ENCODE measurements around the gene CUL2. TPM values are rescaled to one million over a fixed set of nuclear protein-coding genes. Genes with fewer than 3 reads are reported as not detected.
"Not testable (repeated sequence)": the region's sequence is repeated elsewhere in the genome, so short reads cannot be mapped to it uniquely, and the experiment has no call there.

CUL2 gene
- total and polyA plus RNA-seq, 7 donors: 26.2 to 65.6 (median 47.0) TPM

GRCh38 chr10:35091994-35092790 lies 2.1 kb upstream of the CUL2 start:
- no peaks in the 10 kb centered on the region for H3K9me3 ChIP-seq
- intact Hi-C loops (cut with DNase I): no loop called here
- no peak overlapping the region for H3K27ac ChIP-seq
- peaks cover 23% of the 10 kb centered on the region for H3K4me1 ChIP-seq
- TF ChIP-seq CTCF (IDR thresholded peaks at IDR 0.05): no peak
- no peaks in the 10 kb centered on the region for H3K36me3 ChIP-seq (ENCODE audit: insufficient read depth in 1 of 2, low read depth in 1 of 2)
- DNase-seq (no peak), ATAC-seq (no peak)
- H3K27me3 ChIP-seq (ENCODE audit: insufficient read depth in 3 of 3, low read length in 2 of 3): no peaks in the 10 kb centered on the region
- WGBS, 3 donors: 88 to 97% (median 96%) methylated on average over 11 of the region's 11 CpGs
- H3K4me3 ChIP-seq: no peak overlapping the region

DNA sequence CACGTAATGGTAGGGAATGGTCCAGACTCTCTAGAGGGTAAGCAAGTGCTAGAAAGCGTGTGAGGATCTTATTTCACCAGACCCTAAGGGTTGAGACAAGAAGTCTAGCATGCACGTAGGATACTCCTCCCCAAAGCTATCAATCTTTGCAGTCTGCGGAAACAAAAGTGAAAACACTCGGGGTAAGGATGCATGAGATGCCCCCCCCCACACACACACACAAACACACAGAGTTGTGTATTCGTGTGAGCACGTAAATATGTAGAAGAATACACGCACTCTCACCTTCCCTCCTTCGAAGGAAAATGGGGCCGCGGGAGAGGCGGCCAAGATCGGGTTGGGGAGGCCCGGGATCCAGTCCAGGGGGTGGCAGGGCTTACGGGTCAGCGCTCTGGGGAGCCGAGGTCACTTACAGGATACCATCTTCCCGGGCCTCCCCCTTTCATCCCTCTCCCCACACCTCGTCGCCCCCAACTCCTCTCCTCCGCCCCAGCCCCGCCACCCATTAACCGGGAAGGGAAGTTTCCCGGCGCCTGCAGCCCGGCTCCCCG lies 455 bp downstream of the CUL2 start:
- peak; percentile 17 to 37 (median 26) for ATAC-seq
- peak in 1 of 2 donors; percentile 13 for DNase-seq
- H3K27me3 ChIP-seq (ENCODE audit: insufficient read depth in 3 of 3, low read length in 2 of 3): no peaks in the 10 kb centered on the region
- 0 to 1% (median 1%) methylated on average over 20 to 27 of the region's 27 CpGs for WGBS, 3 donors
- H3K9me3 ChIP-seq: no peaks in the 10 kb centered on the region
- peak overlapping the region; percentile 96 for H3K27ac ChIP-seq
- no peaks in the 10 kb centered on the region for H3K36me3 ChIP-seq (ENCODE audit: insufficient read depth in 1 of 2, low read depth in 1 of 2)
- no peak for TF ChIP-seq CTCF (IDR thresholded peaks at IDR 0.05)
- peak overlapping the region; percentile 88 for H3K4me3 ChIP-seq
- H3K4me1 ChIP-seq: peaks cover 26% of the 10 kb centered on the region
- intact Hi-C loops (cut with DNase I): no loop called here

DNA sequence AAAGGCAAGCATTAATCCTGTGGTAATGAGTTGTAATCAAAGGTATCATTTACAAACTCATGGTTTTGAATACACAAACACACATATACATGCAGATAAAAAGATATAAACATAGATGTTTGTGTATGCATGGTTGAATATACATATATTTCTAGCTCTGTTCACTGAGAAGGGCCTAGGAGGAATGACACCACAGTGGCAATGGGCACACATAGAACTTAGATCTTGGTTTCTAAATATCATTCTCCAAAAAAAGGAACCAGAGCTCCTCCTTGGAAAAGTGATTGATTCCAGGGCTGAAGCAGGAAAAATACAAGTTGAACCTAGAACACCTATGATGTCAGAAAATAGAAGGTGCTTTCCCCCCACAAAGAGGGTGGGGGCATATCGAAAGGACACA lies 6.9 kb downstream of the CUL2 start:
- no peak for DNase-seq
- no peak overlapping the region for H3K4me3 ChIP-seq
- intact Hi-C loops (cut with DNase I): no loop called here
- no peak for TF ChIP-seq CTCF (IDR thresholded peaks at IDR 0.05)
- WGBS, 3 donors: 97 to 100% (median 100%) methylated on average over 1 of the region's 1 CpG
- no peak for ATAC-seq
- H3K9me3 ChIP-seq: peaks cover 4% of the 10 kb centered on the region
- H3K4me1 ChIP-seq: peaks cover 10% of the 10 kb centered on the region
- H3K36me3 ChIP-seq (ENCODE audit: insufficient read depth in 1 of 2, low read depth in 1 of 2): no peaks in the 10 kb centered on the region
- H3K27me3 ChIP-seq (ENCODE audit: insufficient read depth in 3 of 3, low read length in 2 of 3): no peaks in the 10 kb centered on the region
- no peak overlapping the region for H3K27ac ChIP-seq

- intact Hi-C loops (cut with DNase I); H3K27me3 ChIP-seq (ENCODE audit: insufficient read depth in 3 of 3, low read length in 2 of 3); H3K27ac ChIP-seq; H3K9me3 ChIP-seq; H3K4me1 ChIP-seq; H3K36me3 ChIP-seq (ENCODE audit: insufficient read depth in 1 of 2, low read depth in 1 of 2); H3K4me3 ChIP-seq; DNase-seq; ATAC-seq: not testable (repeated sequence)
- 100% methylated on average over 1 of the region's 1 CpG for WGBS, 3 donors
These were observed 9.9 kb downstream of the CUL2 start for GRCh38 chr10:35080261-35080660.

DNA sequence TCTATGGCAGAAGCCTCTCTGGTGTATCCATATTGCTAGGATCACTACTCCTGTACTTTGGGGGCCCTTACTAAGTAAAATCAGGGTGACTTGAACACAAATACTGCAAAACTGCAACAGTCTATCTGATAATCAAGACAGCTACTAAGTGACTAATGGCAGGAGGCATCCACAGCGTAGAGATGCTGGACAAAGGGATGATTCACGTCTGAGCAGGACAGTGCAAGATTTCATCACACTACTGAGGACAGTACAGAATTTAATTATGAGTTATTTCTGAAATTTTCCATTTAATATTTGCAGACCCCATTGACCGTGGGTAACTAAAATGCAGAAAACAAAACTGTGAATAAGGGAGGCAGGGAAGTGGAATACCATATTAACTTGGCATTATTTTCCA lies 10.4 kb downstream of the CUL2 start:
- H3K27me3 ChIP-seq (ENCODE audit: insufficient read depth in 3 of 3, low read length in 2 of 3): no peaks in the 10 kb centered on the region
- intact Hi-C loops (cut with DNase I): no loop called here
- H3K4me1 ChIP-seq: no peaks in the 10 kb centered on the region
- 77 to 86% (median 84%) methylated on average over 3 of the region's 3 CpGs for WGBS, 3 donors
- no peak overlapping the region for H3K4me3 ChIP-seq
- peaks cover 4% of the 10 kb centered on the region for H3K9me3 ChIP-seq
- H3K27ac ChIP-seq: no peak overlapping the region
- H3K36me3 ChIP-seq (ENCODE audit: insufficient read depth in 1 of 2, low read depth in 1 of 2): peaks cover 0 to 5% of the 10 kb centered on the region in 2 donors
- no peak for TF ChIP-seq CTCF (IDR thresholded peaks at IDR 0.05)
- ATAC-seq (peak in 3 of 4 donors; percentile 65 to 90 (median 80)), DNase-seq (no peak)

Measured in psoas muscle (tissue), 8 donors.